Trophoblast cell (in vitro differentiated cells and primary cell): Measurements from ENCODE around the gene CDH19.

Experiments
- DNase-seq, 2 donors: peaks; one replicate each; pipeline ENCODE4 v3.0.0-alpha.2; 2016
- H2AFZ ChIP-seq: 2 replicates; pipeline ENCODE4 v1.6.1; 2013; ENCODE audit warnings: low read length, moderate library complexity, mild to moderate bottlenecking; ENCODE audit not compliant: insufficient read depth, poor library complexity
- H2AK5ac ChIP-seq: 2 replicates; pipeline ENCODE4 v1.6.1; 2013; ENCODE audit warnings: mild to moderate bottlenecking, low read length
- H2BK120ac ChIP-seq: 2 replicates; pipeline ENCODE4 v1.6.1; 2013; ENCODE audit warnings: low read length, mild to moderate bottlenecking, moderate library complexity; ENCODE audit not compliant: insufficient read depth, poor library complexity
- H2BK12ac ChIP-seq: 2 replicates; pipeline ENCODE4 v1.6.1; 2013; ENCODE audit warnings: mild to moderate bottlenecking, low read length, moderate library complexity
- H2BK5ac ChIP-seq: 2 replicates; pipeline ENCODE4 v1.6.1; 2013; ENCODE audit warnings: low read length, low read depth, moderate library complexity, mild to moderate bottlenecking; ENCODE audit not compliant: poor library complexity
- H3K14ac ChIP-seq: 2 replicates; pipeline ENCODE4 v1.6.1; 2013; ENCODE audit warnings: mild to moderate bottlenecking, low read length
- H3K18ac ChIP-seq: 2 replicates; pipeline ENCODE4 v1.6.1; 2013; ENCODE audit warnings: mild to moderate bottlenecking, low read length
- H3K23ac ChIP-seq: 2 replicates; pipeline ENCODE4 v1.6.1; 2013; ENCODE audit warnings: low read length
- H3K27ac ChIP-seq: 2 replicates; pipeline ENCODE4 v1.5.1; 2013; ENCODE audit warnings: low read depth, mild to moderate bottlenecking, inconsistent platforms, low read length, moderate library complexity
- H3K27me3 ChIP-seq: 2 replicates; pipeline ENCODE4 v1.6.1; 2013; ENCODE audit warnings: inconsistent platforms, mild to moderate bottlenecking, low read length, moderate library complexity; ENCODE audit not compliant: insufficient read depth
- H3K36me3 ChIP-seq, 2 experiments: 1 replicate in 1 of 2; 2 replicates in 1 of 2; pipeline ENCODE4 v1.6.1; 2013; ENCODE audit warnings: low read length in 2 of 2, mild to moderate bottlenecking in 2 of 2, moderate library complexity in 1 of 2; ENCODE audit not compliant: insufficient read depth in 2 of 2, control insufficient read depth in 1 of 2
- H3K4ac ChIP-seq: 2 replicates; pipeline ENCODE4 v1.6.1; 2013; ENCODE audit warnings: low read depth, mild to moderate bottlenecking, low read length, moderate library complexity
- H3K4me1 ChIP-seq, 2 experiments: 1 replicate in 1 of 2; 2 replicates in 1 of 2; pipeline ENCODE4 v1.6.1; 2013; ENCODE audit warnings: low read length in 2 of 2, mild to moderate bottlenecking in 2 of 2, moderate library complexity in 1 of 2; ENCODE audit not compliant: insufficient read depth in 2 of 2, control insufficient read depth in 1 of 2
- H3K4me2 ChIP-seq: 2 replicates; pipeline ENCODE4 v1.6.1; 2013; ENCODE audit warnings: inconsistent platforms, mild to moderate bottlenecking, low read length, moderate library complexity
- H3K4me3 ChIP-seq: 2 replicates; pipeline ENCODE4 v1.5.1; 2013; ENCODE audit warnings: mild to moderate bottlenecking, low read depth, low read length, inconsistent platforms
- H3K79me1 ChIP-seq: one replicate; pipeline ENCODE4 v1.6.1; 2013; ENCODE audit warnings: low read length
- H3K79me2 ChIP-seq: 2 replicates; pipeline ENCODE4 v1.6.1; 2013; ENCODE audit warnings: low read length, mild to moderate bottlenecking; ENCODE audit not compliant: control insufficient read depth, insufficient read depth, poor library complexity
- H3K9ac ChIP-seq: 2 replicates; pipeline ENCODE4 v1.6.1; 2013; ENCODE audit warnings: mild to moderate bottlenecking, low read length
- H3K9me3 ChIP-seq: 2 replicates; pipeline ENCODE4 v1.6.1; 2013; ENCODE audit warnings: low read depth, mild to moderate bottlenecking, control low read depth, inconsistent platforms, low read length; ENCODE audit not compliant: insufficient read depth
- H4K12ac ChIP-seq: 2 replicates; pipeline ENCODE4 v1.6.1; 2013; ENCODE audit warnings: low read depth, mild to moderate bottlenecking, low read length, moderate library complexity
- H4K8ac ChIP-seq: 2 replicates; pipeline ENCODE4 v1.6.1; 2013; ENCODE audit warnings: low read depth, mild to moderate bottlenecking, low read length, moderate library complexity
- H4K91ac ChIP-seq: one replicate; pipeline ENCODE4 v1.6.1; 2013; ENCODE audit warnings: low read depth, mild to moderate bottlenecking, low read length, moderate library complexity
- WGBS: extraction: QIAGEN DNeasy Blood & Tissue Kit; methylation state at CpG from one replicate; pipeline ENCODE4 v1.1.7; 2013; ENCODE audit warnings: missing lambda C conversion rate; ENCODE audit not compliant: insufficient read length, insufficient coverage; ENCODE audit errors: extremely low coverage; 5-methylcytosine and 5-hydroxymethylcytosine counted together

Gene CDH19

DNA sequence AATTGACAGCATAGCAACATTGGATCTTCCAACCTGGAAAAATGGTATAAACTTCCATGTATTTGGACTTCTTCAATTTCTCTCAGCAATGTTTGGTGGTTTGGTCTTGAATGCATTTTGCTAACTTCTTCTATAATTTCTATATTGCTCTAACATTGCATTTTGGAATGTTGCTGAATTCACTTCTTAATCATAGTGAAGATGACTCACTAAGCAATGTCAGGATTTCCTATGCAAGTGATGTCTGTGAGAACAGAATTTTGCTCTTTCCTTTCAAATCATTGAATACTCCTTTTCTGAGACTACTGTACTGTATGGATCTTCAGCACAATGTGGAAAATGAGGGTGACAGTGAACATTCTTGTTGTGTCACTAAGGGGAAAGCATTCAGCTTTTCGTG, 28.9 kb upstream of the CDH19 start:
- no peak overlapping the region for H4K91ac ChIP-seq
- H3K9me3 ChIP-seq, result no peaks in the 10 kb centered on the region
- H3K9ac ChIP-seq, result no peak overlapping the region
- no peak overlapping the region for H3K23ac ChIP-seq
- H3K4me1 ChIP-seq, result no peaks in the 10 kb centered on the region
- H3K36me3 ChIP-seq, result no peaks in the 10 kb centered on the region
- H4K12ac ChIP-seq, result no peak overlapping the region
- no peaks in the 10 kb centered on the region for H3K27me3 ChIP-seq
- no peak overlapping the region for H4K8ac ChIP-seq
- no peak overlapping the region for H2BK12ac ChIP-seq
- H3K18ac ChIP-seq, result no peak overlapping the region
- no peaks in the 10 kb centered on the region for H3K79me1 ChIP-seq
- H3K4me3 ChIP-seq, result no peak overlapping the region
- no peak overlapping the region for H3K4me2 ChIP-seq
- no peak overlapping the region for H2AFZ ChIP-seq
- H2BK120ac ChIP-seq, result no peak overlapping the region
- no peaks in the 10 kb centered on the region for H3K79me2 ChIP-seq
- H2BK5ac ChIP-seq, result no peak overlapping the region
- no peak overlapping the region for H2AK5ac ChIP-seq
- H3K27ac ChIP-seq, result no peak overlapping the region
- no CpG with 5 or more reads among the region's 1 CpG for WGBS
- no peak for DNase-seq
- H3K14ac ChIP-seq, result no peak overlapping the region
- no peak overlapping the region for H3K4ac ChIP-seq

DNA sequence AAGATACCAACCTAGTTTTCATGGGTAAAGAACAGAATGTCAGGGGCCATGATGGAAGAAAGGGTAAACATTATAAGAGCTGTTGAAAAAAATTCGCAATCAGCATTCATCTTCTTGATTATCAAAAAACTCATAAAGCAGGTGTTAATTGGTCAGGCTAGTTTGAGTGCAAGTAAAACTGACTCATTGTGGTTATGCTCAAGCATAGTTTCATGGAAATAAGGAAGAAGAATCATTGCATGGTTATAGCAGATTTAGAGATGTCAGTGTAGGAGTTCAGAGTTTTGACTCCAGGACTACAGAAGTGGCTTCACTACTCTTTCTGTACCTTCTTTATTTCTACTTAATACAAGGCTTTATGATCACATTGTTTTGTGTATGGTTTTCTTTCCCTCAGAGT, 26.9 kb upstream of the CDH19 start:
- no peak overlapping the region for H3K4me3 ChIP-seq
- no peak overlapping the region for H4K12ac ChIP-seq
- no peaks in the 10 kb centered on the region for H3K36me3 ChIP-seq
- H4K91ac ChIP-seq, result no peak overlapping the region
- no peak overlapping the region for H3K18ac ChIP-seq
- H2AK5ac ChIP-seq, result no peak overlapping the region
- no peak overlapping the region for H3K23ac ChIP-seq
- no peaks in the 10 kb centered on the region for H3K4me1 ChIP-seq
- H3K9me3 ChIP-seq, result no peaks in the 10 kb centered on the region
- H3K9ac ChIP-seq, result no peak overlapping the region
- no peak overlapping the region for H3K4ac ChIP-seq
- H3K27ac ChIP-seq, result no peak overlapping the region
- H3K79me1 ChIP-seq, result no peaks in the 10 kb centered on the region
- no peaks in the 10 kb centered on the region for H3K27me3 ChIP-seq
- H2BK5ac ChIP-seq, result no peak overlapping the region
- H2BK12ac ChIP-seq, result no peak overlapping the region
- H3K14ac ChIP-seq, result no peak overlapping the region
- H3K79me2 ChIP-seq, result no peaks in the 10 kb centered on the region
- H4K8ac ChIP-seq, result no peak overlapping the region
- no peak overlapping the region for H3K4me2 ChIP-seq
- H2AFZ ChIP-seq, result no peak overlapping the region
- no peak overlapping the region for H2BK120ac ChIP-seq
- no CpG with 5 or more reads among the region's 1 CpG for WGBS
- DNase-seq, result no peak

DNA sequence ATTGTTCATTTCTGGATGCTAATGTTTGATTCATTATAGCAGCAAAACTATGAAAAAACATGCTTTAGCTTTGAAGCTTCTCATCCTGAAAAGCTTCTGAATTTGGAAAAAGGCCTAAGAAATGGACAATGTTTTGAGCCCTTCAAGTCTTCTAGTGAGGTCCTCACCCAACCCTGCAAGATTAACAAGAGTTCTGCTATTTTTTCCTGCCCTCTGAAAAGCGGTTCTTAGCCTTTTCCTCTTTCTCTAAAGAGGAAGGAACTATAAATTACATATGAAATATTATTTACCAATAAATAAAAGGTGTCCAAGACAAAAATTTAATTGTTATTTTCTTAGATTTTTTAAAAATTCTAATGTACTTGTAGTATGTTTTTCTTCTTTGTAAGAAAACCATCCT, 19.9 kb upstream of the CDH19 start:
- Histone ChIP-seq H3K4me2 (no peak overlapping the region), H4K12ac (no peak overlapping the region), H3K14ac (no peak overlapping the region), H3K27ac (no peak overlapping the region), H3K79me2 (no peaks in the 10 kb centered on the region), H3K4me3 (no peak overlapping the region), H4K8ac (no peak overlapping the region), H3K23ac (no peak overlapping the region), H2AK5ac (no peak overlapping the region), H3K79me1 (no peaks in the 10 kb centered on the region), H2BK12ac (no peak overlapping the region), H3K9ac (no peak overlapping the region), H3K9me3 (no peaks in the 10 kb centered on the region), H2BK120ac (no peak overlapping the region), H4K91ac (no peak overlapping the region), H3K4me1 (no peaks in the 10 kb centered on the region), H3K36me3 (no peaks in the 10 kb centered on the region), H3K27me3 (no peaks in the 10 kb centered on the region), H3K4ac (no peak overlapping the region), H2BK5ac (no peak overlapping the region), H3K18ac (no peak overlapping the region), H2AFZ (no peak overlapping the region)
- whole genome bisulfite sequencing, result no CpG with 5 or more reads among the region's 1 CpG
- no peak for DNase-seq

DNA sequence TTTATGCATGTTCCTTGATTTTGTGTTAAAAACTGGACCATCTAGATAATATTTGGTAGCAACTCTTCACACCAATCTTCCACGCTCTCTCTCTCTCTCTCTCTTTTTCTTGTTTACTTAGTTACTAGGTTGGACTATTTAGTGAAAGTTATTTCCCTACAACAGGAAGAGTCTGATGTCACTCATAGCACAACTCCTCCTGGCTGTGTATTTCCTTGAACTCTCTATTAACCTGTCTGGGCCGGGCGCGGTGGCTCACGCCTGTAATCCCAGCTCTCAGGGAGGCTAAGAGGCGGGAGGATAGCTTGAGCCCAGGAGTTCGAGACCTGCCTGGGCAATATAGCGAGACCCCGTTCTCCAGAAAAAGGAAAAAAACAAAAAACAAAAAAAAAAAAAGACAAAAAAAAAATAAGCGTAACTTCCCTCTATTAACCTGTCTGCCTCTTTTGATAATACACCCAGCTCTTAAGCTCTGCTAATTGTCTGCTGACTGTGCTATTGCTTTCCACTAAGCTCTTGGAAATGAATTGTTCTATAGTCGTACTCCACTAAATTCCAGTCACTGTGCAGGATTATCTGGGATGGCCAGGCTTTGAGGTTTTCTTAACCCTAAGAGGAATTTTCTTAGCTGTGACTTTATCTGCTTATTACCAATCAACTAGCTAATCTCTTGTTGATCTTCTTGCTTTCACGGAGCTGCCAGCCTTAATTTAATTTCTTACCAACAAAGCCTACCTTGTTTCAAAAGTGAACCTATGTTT, 18.1 kb upstream of the CDH19 start:
- Histone ChIP-seq H3K4me2 (no peak overlapping the region), H3K4me3 (no peak overlapping the region), H4K91ac (no peak overlapping the region), H2BK5ac (no peak overlapping the region), H4K8ac (no peak overlapping the region), H3K27me3 (no peaks in the 10 kb centered on the region), H3K4ac (no peak overlapping the region), H4K12ac (no peak overlapping the region), H3K36me3 (no peaks in the 10 kb centered on the region), H3K79me2 (no peaks in the 10 kb centered on the region), H3K4me1 (no peaks in the 10 kb centered on the region), H3K14ac (no peak overlapping the region), H3K27ac (no peak overlapping the region), H2AFZ (no peak overlapping the region), H3K23ac (no peak overlapping the region), H3K79me1 (no peaks in the 10 kb centered on the region), H3K9me3 (no peaks in the 10 kb centered on the region), H2BK120ac (no peak overlapping the region), H3K9ac (no peak overlapping the region), H3K18ac (no peak overlapping the region), H2BK12ac (no peak overlapping the region), H2AK5ac (no peak overlapping the region)
- WGBS, result no CpG with 5 or more reads among the region's 12 CpGs
- DNase-seq, result no peak
